K562 (cell line): ENCODE data around the gene TMEM168. TPM values are rescaled to one million over a fixed set of nuclear protein-coding genes. Genes with fewer than 3 reads are reported as not detected.

Experiments used
- CBFA2T3 ChIP-seq: fragments of 450-650 bp; IDR thresholded peaks from 2 replicates; pipeline ENCODE4 v1.6.1; 2017
- ETV5 ChIP-seq: sonication (generic); formaldehyde crosslinking; IDR thresholded peaks from 2 replicates; pipeline ENCODE4 v1.4.0; 2020; ENCODE audit warnings: low read depth, mild to moderate bottlenecking, missing genetic modification reagents
- EZH2 ChIP-seq: IDR thresholded peaks from 2 replicates; pipeline ENCODE4 v1.6.1; 2012; ENCODE audit warnings: low read depth, mild to moderate bottlenecking, inconsistent platforms, low read length, borderline replicate concordance
- FUS ChIP-seq: fragments of 200-400 bp; formaldehyde crosslinking; optimal IDR thresholded peaks from 2 replicates; pipeline ENCODE3; 2017; ENCODE audit warnings: low read depth, low read length
- KAT7 ChIP-seq: sonication (generic); formaldehyde crosslinking; IDR thresholded peaks from 2 replicates; pipeline ENCODE4 v1.8.0; 2022; ENCODE audit warnings: missing genetic modification reagents, mild to moderate bottlenecking, borderline replicate concordance
- LEF1 ChIP-seq: fragments of 450-650 bp; IDR thresholded peaks from 2 replicates; pipeline ENCODE4 v1.6.1; 2016; ENCODE audit warnings: mild to moderate bottlenecking
- MAFF ChIP-seq: IDR thresholded peaks from 2 replicates; pipeline ENCODE4 v1.6.1; 2012; ENCODE audit warnings: low read length, improper control_type of control experiment
- MAFG ChIP-seq: fragments of 450-650 bp; conservative IDR thresholded peaks from 2 replicates; pipeline ENCODE4 v1.6.1; 2016; ENCODE audit warnings: missing genetic modification characterization, missing compliant biosample characterization
- MEF2D ChIP-seq: conservative IDR thresholded peaks from 2 replicates; pipeline ENCODE4 v1.6.1; 2016; ENCODE audit warnings: low read depth, missing genetic modification characterization, missing compliant biosample characterization
- RBM34 ChIP-seq: fragments of 200-400 bp; formaldehyde crosslinking; IDR thresholded peaks from 2 replicates; pipeline ENCODE4 v1.6.1; 2018; ENCODE audit warnings: low read length, borderline replicate concordance; ENCODE audit not compliant: insufficient read depth
- RFX1 ChIP-seq: fragments of 450-650 bp; IDR thresholded peaks from 2 replicates; pipeline ENCODE4 v1.6.1; 2016; ENCODE audit warnings: mild to moderate bottlenecking, moderate library complexity
- TAL1 ChIP-seq: fragments of 450-650 bp; IDR thresholded peaks from 2 replicates; pipeline ENCODE4 v1.6.1; 2016; ENCODE audit warnings: mild to moderate bottlenecking
- ZBTB1 ChIP-seq: sonication (generic); formaldehyde crosslinking; IDR thresholded peaks from 2 replicates; pipeline ENCODE4 v1.8.1; 2023; ENCODE audit warnings: missing genetic modification reagents, low read depth, mild to moderate bottlenecking, borderline replicate concordance
- ZNF263 ChIP-seq: sonication (generic); formaldehyde crosslinking; IDR thresholded peaks from 2 replicates; pipeline ENCODE4 v1.8.0; 2022; ENCODE audit warnings: mild to moderate bottlenecking, missing genetic modification reagents, borderline replicate concordance
- ZNF561 ChIP-seq: fragments of 450-650 bp; formaldehyde crosslinking; conservative IDR thresholded peaks from 2 replicates; pipeline ENCODE4 v1.4.0; 2020; ENCODE audit warnings: mild to moderate bottlenecking, moderate library complexity
- ZNF584 ChIP-seq: fragments of 200-800 bp; sonication (Bioruptor generic); IDR thresholded peaks from 2 replicates; pipeline ENCODE4 v1.6.1; 2016; ENCODE audit warnings: low read depth, mild to moderate bottlenecking, missing genetic modification characterization, missing compliant biosample characterization
- ZNF695 ChIP-seq: fragments of 450-650 bp; formaldehyde crosslinking; IDR thresholded peaks from 2 replicates; pipeline ENCODE4 v1.4.0; 2020; ENCODE audit warnings: mild to moderate bottlenecking, moderate library complexity
- polyA plus RNA-seq, 8 experiments: library from polyadenylated mRNA; depleted of rRNA in 4 of 8; stranded (reverse) in 5 of 8; unstranded in 3 of 8; fragments of >200 nt; fragmentation: Nextera tagmentation in 2 of 8; fragmentation: Illumina TruSeq in 1 of 8; extraction: Ambion mirVana in 2 of 8; extraction: Trizol in 1 of 8; gene quantifications; 2 replicates each; pipeline versions ENCODE4 v1.2.1 to v1.2.3, GENCODE V29; 2011 to 2014; ENCODE audit warnings: inconsistent platforms in 1 of 8, missing spikeins in 1 of 8
- total RNA-seq, 7 experiments: library from RNA; depleted of rRNA in 6 of 7; stranded (reverse); fragments of >200 nt in 6 of 7; fragmentation: Illumina TruSeq in 2 of 7; extraction: Trizol in 2 of 7; gene quantifications; 2 replicates each; pipeline versions ENCODE4 v1.2.1 to v1.2.3, GENCODE V29; 2011 to 2021; ENCODE audit warnings: low replicate concordance in 1 of 7
- TF ChIP-seq, protein P1 (sequence below), 2 experiments: IDR thresholded peaks; 2 replicates each; pipeline ENCODE4 v1.6.1; 2012; ENCODE audit warnings: improper control_type of control experiment in 2 of 2, low read depth in 2 of 2, low read length in 2 of 2, borderline replicate concordance in 1 of 2
- TF ChIP-seq, protein P2 (sequence below): fragments of 450-650 bp; IDR thresholded peaks from 2 replicates; pipeline ENCODE4 v1.6.1; 2016; ENCODE audit warnings: low read depth, mild to moderate bottlenecking, moderate library complexity
- TF ChIP-seq, protein P3 (sequence below): fragments of 450-650 bp; IDR thresholded peaks from 2 replicates; pipeline ENCODE4 v1.6.1; 2016
- TF ChIP-seq, protein P4 (sequence below): fragments of 250-450 bp; sonication (Bioruptor Pico); IDR thresholded peaks from 2 replicates; pipeline ENCODE4 v1.5.0; 2021; ENCODE audit warnings: mild to moderate bottlenecking, borderline replicate concordance

Gene TMEM168
- total and polyA plus RNA-seq, 9 of the 15 experiments (the other 6 are each of a cell fraction or from before 2014, with no cell fraction given), result 19.7 to 50.7 (median 25.4) TPM

DNA sequence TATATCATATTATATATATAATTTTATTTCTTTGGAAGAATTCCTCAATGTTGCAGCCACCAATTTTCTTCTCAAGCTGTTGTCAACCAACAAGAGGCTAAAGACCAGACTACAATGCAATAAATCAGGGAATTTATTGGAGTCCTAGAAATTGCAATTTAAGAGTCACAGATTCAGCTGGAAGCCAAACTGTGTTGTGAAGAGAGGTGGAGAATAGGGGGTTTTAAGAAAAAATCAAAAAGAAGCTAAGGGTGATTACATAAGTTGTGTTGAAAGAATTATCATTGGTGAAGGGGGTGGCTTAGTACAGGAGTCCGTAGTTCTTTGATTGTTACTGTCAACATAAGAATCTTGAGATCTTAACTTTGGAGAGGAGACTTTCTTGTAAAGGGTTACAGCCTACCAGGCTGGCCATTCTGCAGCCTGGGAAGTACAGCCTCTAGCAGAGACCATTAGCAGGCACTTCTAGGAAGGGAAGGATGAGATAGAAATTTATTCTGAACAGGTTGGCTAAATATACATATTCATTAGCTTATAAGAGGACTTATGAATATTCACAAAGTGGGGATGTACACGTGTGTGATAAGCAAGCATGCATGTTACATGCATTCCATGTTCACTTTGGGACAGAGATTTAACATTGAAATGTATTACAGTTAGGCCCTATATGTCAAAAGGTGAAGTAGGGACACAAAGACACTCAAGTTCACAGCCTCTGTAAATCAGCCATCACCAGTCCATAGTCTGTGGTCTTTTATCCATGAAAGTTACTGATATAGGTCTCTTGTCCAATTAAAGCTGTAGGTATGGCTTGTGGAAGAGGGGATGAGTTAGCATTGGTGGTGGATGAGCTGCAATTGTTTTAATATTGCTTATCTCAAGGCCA is 8.3 kb upstream of the TMEM168 start (continued):
- TF ChIP-seq, protein P1, sequence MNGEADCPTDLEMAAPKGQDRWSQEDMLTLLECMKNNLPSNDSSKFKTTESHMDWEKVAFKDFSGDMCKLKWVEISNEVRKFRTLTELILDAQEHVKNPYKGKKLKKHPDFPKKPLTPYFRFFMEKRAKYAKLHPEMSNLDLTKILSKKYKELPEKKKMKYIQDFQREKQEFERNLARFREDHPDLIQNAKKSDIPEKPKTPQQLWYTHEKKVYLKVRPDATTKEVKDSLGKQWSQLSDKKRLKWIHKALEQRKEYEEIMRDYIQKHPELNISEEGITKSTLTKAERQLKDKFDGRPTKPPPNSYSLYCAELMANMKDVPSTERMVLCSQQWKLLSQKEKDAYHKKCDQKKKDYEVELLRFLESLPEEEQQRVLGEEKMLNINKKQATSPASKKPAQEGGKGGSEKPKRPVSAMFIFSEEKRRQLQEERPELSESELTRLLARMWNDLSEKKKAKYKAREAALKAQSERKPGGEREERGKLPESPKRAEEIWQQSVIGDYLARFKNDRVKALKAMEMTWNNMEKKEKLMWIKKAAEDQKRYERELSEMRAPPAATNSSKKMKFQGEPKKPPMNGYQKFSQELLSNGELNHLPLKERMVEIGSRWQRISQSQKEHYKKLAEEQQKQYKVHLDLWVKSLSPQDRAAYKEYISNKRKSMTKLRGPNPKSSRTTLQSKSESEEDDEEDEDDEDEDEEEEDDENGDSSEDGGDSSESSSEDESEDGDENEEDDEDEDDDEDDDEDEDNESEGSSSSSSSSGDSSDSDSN (IDR thresholded peaks at IDR 0.05; ENCODE audit: borderline replicate concordance in 1 of 2, low read depth in 2 of 2, low read length in 2 of 2), result no peak
- TF ChIP-seq KAT7 (CRISPR knock-in tag), result no peak; the same call in 1 of the 2 replicates
- no peak for TF ChIP-seq RBM34
- no peak for TF ChIP-seq RFX1
- TF ChIP-seq, protein P2, sequence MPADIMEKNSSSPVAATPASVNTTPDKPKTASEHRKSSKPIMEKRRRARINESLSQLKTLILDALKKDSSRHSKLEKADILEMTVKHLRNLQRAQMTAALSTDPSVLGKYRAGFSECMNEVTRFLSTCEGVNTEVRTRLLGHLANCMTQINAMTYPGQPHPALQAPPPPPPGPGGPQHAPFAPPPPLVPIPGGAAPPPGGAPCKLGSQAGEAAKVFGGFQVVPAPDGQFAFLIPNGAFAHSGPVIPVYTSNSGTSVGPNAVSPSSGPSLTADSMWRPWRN, result peak; percentile 74
- TF ChIP-seq ZNF584 (CRISPR knock-in tag), result no peak
- peak; percentile 53 for TF ChIP-seq LEF1
- no peak for TF ChIP-seq FUS
- peak; percentile 62; the same call in 1 of the 2 replicates for TF ChIP-seq CBFA2T3
- TF ChIP-seq MAFF, result peak; percentile 49; the same call in 1 of the 2 replicates
- TF ChIP-seq ZNF695 (CRISPR knock-in tag), result no peak
- TF ChIP-seq ETV5 (CRISPR knock-in tag), result no peak
- TF ChIP-seq, protein P3, sequence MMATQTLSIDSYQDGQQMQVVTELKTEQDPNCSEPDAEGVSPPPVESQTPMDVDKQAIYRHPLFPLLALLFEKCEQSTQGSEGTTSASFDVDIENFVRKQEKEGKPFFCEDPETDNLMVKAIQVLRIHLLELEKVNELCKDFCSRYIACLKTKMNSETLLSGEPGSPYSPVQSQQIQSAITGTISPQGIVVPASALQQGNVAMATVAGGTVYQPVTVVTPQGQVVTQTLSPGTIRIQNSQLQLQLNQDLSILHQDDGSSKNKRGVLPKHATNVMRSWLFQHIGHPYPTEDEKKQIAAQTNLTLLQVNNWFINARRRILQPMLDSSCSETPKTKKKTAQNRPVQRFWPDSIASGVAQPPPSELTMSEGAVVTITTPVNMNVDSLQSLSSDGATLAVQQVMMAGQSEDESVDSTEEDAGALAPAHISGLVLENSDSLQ, result no peak
- 0 out of 2 replicates have a peak, but pooled peaks have one; percentile 14 for TF ChIP-seq MEF2D (tag)
- TF ChIP-seq, protein P4, sequence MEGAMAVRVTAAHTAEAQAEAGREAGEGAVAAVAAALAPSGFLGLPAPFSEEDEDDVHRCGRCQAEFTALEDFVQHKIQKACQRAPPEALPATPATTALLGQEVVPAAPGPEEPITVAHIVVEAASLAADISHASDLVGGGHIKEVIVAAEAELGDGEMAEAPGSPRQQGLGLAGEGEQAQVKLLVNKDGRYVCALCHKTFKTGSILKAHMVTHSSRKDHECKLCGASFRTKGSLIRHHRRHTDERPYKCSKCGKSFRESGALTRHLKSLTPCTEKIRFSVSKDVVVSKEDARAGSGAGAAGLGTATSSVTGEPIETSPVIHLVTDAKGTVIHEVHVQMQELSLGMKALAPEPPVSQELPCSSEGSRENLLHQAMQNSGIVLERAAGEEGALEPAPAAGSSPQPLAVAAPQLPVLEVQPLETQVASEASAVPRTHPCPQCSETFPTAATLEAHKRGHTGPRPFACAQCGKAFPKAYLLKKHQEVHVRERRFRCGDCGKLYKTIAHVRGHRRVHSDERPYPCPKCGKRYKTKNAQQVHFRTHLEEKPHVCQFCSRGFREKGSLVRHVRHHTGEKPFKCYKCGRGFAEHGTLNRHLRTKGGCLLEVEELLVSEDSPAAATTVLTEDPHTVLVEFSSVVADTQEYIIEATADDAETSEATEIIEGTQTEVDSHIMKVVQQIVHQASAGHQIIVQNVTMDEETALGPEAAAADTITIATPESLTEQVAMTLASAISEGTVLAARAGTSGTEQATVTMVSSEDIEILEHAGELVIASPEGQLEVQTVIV (CRISPR knock-in tag), result no peak
- no peak for TF ChIP-seq ZNF561 (CRISPR knock-in tag)
- peak; percentile 28; the same call in 1 of the 2 replicates for TF ChIP-seq ZNF263 (CRISPR knock-in tag)
- TF ChIP-seq TAL1, result peak; percentile 35
- TF ChIP-seq ZBTB1 (CRISPR knock-in tag), result no peak
- TF ChIP-seq EZH2, result no peak
- TF ChIP-seq MAFG (tag), result peak; percentile 72
